ENCODE data around the gene LRCH1.
"Not testable (repeated sequence)": the region's sequence is repeated elsewhere in the genome, so short reads cannot be mapped to it uniquely, and the experiment has no call there.

- TF ChIP-seq POLR2A, CTCF, POLR2AphosphoS5 (IDR thresholded peaks at IDR 0.05): not testable (repeated sequence)
Observed at GRCh38 chr13:46769925-46770324, 217.0 kb downstream of the LRCH1 start.
